Right lobe of liver (tissue), 6 donors: ENCODE data around the gene CD83. TPM values are rescaled to one million over a fixed set of nuclear protein-coding genes. Genes with fewer than 3 reads are reported as not detected.

Source experiments
- ATAC-seq, 4 donors: fragments of 200-7000 bp; cut with Tn5 transposase; one replicate each; pipeline ENCODE4 v1.9.1; 2020; ENCODE audit warnings: mild to moderate bottlenecking in 4 of 4, moderate library complexity in 4 of 4
- DNase-seq, 3 donors: peaks; one replicate each; pipeline ENCODE4 v3.0.0-alpha.2; 2020
- H3K27ac ChIP-seq, 3 donors: fragments of 200-600 bp; one replicate each; pipeline ENCODE4 v1.8.0; 2022
- H3K27me3 ChIP-seq, 2 donors: fragments of 200-600 bp; one replicate each; pipeline ENCODE4 v1.8.0; 2022
- H3K36me3 ChIP-seq, 4 donors: fragments of 200-600 bp; sonication (generic) in 1 of 4; one replicate each; pipeline versions ENCODE4 v1.5.1 to v1.8.0; 2017 to 2022; ENCODE audit warnings: control low read depth in 1 of 4
- H3K4me1 ChIP-seq, 4 donors: fragments of 200-600 bp; sonication (generic) in 1 of 4; one replicate each; pipeline versions ENCODE4 v1.5.1 to v1.8.0; 2017 to 2022; ENCODE audit warnings: control low read depth in 1 of 4
- H3K4me3 ChIP-seq, 3 donors: fragments of 200-600 bp; one replicate each; pipeline ENCODE4 v1.8.0; 2022
- H3K9me3 ChIP-seq, 4 donors: fragments of 200-600 bp; sonication (generic) in 1 of 4; one replicate each; pipeline versions ENCODE4 v1.5.1 to v1.8.0; 2017 to 2022; ENCODE audit warnings: control low read depth in 1 of 4
- CTCF ChIP-seq, 4 donors: fragments of 200-600 bp in 3 of 4; fragments of 450-650 bp in 1 of 4; IDR thresholded peaks; one replicate each; pipeline versions ENCODE4 v1.5.1 to v1.8.0; 2016 to 2022; ENCODE audit warnings: antibody characterized with exemption in 4 of 4, mild to moderate bottlenecking in 2 of 4
- POLR2A ChIP-seq: fragments of 450-650 bp; IDR thresholded peaks from one replicate; pipeline ENCODE4 v1.6.1; 2017; ENCODE audit warnings: antibody characterized with exemption, mild to moderate bottlenecking
- WGBS: methylation state at CpG from one replicate; pipeline ENCODE4 v1.1.6; 2018; ENCODE audit warnings: low coverage, low lambda C conversion rate; ENCODE audit not compliant: insufficient coverage; ENCODE audit errors: missing lambda C conversion rate; 5-methylcytosine and 5-hydroxymethylcytosine counted together
- intact Hi-C, 2 donors: fragments of 100-400 bp; cut with DNase I; formaldehyde crosslinking; loops; one replicate each; pipeline versions ENCODE4 v1.11.2 to v1.14.1; 2022
- total RNA-seq, 6 experiments: library from RNA; depleted of rRNA in 2 of 6; stranded (reverse); fragments of >200 nt in 2 of 6; fragmentation: NEBNext Ultra II Directional in 3 of 6; extraction: Animal tissue kit (Norgen Biotek cat#: 25700) in 3 of 6; gene quantifications; one replicate each; pipeline versions ENCODE4 v1.1.0 to v1.2.4, GENCODE V29; 2016 to 2023
- donor health status: DM: no; HTN: yes; CAD: no.
- donor health status: DM: no; HTN: no; CAD: no.
- donor health status: DM: no; HTN: no; CAD: no.
- donor health status: DM: no; HTN: yes; CAD: no.
- donor health status: DM: no; HTN: yes; CAD: no.

Gene CD83
- total RNA-seq, 6 experiments from 2014 or later = 0.32 to 5.2 (median 1.1) TPM

- intact Hi-C loops = no loop called here
- Histone ChIP-seq H3K36me3 (no peaks in the 10 kb centered on the region), H3K27me3 (no peaks in the 10 kb centered on the region), H3K27ac (no peak overlapping the region), H3K4me3 (no peak overlapping the region), H3K4me1 (no peaks in the 10 kb centered on the region), H3K9me3 (no peaks in the 10 kb centered on the region)
- no peak for DNase-seq
- ATAC-seq = peak in 2 of 4 donors; percentile 11 to 23
- 59% methylated on average over 2 of the region's 4 CpGs for WGBS
- TF ChIP-seq CTCF (IDR thresholded peaks at IDR 0.05) = no peak
- no peak for TF ChIP-seq POLR2A
Measured at GRCh38 chr6:14121936-14122344, 4.4 kb downstream of the CD83 start.

- WGBS = 82% methylated on average over 6 of the region's 6 CpGs
- Histone ChIP-seq H3K27ac (no peak overlapping the region), H3K4me1 (no peaks in the 10 kb centered on the region), H3K4me3 (no peak overlapping the region), H3K36me3 (no peaks in the 10 kb centered on the region), H3K27me3 (no peaks in the 10 kb centered on the region), H3K9me3 (no peaks in the 10 kb centered on the region)
- TF ChIP-seq POLR2A (no peak), CTCF (IDR thresholded peaks at IDR 0.05) (no peak)
- intact Hi-C loops = no loop called here
- DNase-seq (no peak), ATAC-seq (peak in 3 of 4 donors; percentile 36 to 56 (median 45))
Measured at GRCh38 chr6:14123386-14124111, 6.0 kb downstream of the CD83 start.

DNA sequence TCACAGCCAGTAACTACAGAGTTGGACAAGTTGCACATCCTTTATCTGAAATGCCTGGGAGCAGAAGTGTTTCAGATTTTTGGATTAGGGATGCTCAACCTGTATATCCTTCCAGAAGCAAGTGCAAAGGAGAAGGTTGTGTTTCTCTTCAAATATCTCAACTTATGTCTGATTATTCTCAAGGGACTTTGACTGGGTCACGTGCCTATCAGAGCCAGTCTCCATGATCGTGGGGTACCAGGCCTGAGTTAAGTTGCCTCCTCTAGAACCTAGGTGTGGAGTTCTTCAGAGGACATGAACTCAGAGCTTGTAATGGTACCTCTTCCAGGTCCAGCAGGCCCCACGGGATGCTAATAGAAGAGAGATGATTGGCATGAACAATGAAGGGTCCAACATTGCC lies 7.8 kb downstream of the CD83 start:
- WGBS = 83% methylated on average over 1 of the region's 3 CpGs
- no peaks in the 10 kb centered on the region for H3K4me1 ChIP-seq
- DNase-seq (no peak), ATAC-seq (no peak)
- no peak overlapping the region for H3K4me3 ChIP-seq
- intact Hi-C loops = no loop called here
- no peaks in the 10 kb centered on the region for H3K36me3 ChIP-seq
- TF ChIP-seq CTCF (IDR thresholded peaks at IDR 0.05) (no peak), POLR2A (no peak)
- no peak overlapping the region for H3K27ac ChIP-seq
- no peaks in the 10 kb centered on the region for H3K27me3 ChIP-seq
- H3K9me3 ChIP-seq = no peaks in the 10 kb centered on the region

GRCh38 chr6:14126191-14126590 lies 8.6 kb downstream of the CD83 start:
- no peak overlapping the region for H3K27ac ChIP-seq
- DNase-seq (no peak), ATAC-seq (no peak)
- 94% methylated on average over 5 of the region's 5 CpGs for WGBS
- no peak overlapping the region for H3K4me3 ChIP-seq
- H3K9me3 ChIP-seq = no peaks in the 10 kb centered on the region
- intact Hi-C loops = no loop called here
- H3K27me3 ChIP-seq = no peaks in the 10 kb centered on the region
- no peaks in the 10 kb centered on the region for H3K4me1 ChIP-seq
- H3K36me3 ChIP-seq = no peaks in the 10 kb centered on the region
- no peak for TF ChIP-seq POLR2A
- no peak for TF ChIP-seq CTCF (IDR thresholded peaks at IDR 0.05)
